PC-3 (cell line): ENCODE results near the gene B4GALNT1. TPM values are rescaled to one million over a fixed set of nuclear protein-coding genes. Genes with fewer than 3 reads are reported as not detected.
"Not testable (repeated sequence)": the region's sequence is repeated elsewhere in the genome, so short reads cannot be mapped to it uniquely, and the experiment has no call there.

ENCODE experiments used
- ATAC-seq: fragments of 200-7000 bp; cut with Tn5 transposase; 2 replicates; pipeline ENCODE4 v1.9.1; 2020; ENCODE audit warnings: mild to moderate bottlenecking, moderate library complexity
- BruUV-seq: library from RNA; stranded (reverse); fragments of 400-500 nt; replicated peaks from 2 replicates; lab custom pipeline; 2021; lab: Mats Ljungman, UMichigan
- CTCF ChIA-PET: fragments of 300-600 bp; sonication (Branson Sonifier 250); formaldehyde crosslinking; loops from one replicate; lab custom pipeline; 2022; ENCODE audit warnings: antibody characterized with exemption; lab: Charles Lee
- POLR2A ChIA-PET: fragments of 300-600 bp; sonication (Branson Sonifier 250); formaldehyde crosslinking; loops from one replicate; lab custom pipeline; 2022; ENCODE audit warnings: antibody characterized with exemption; ENCODE audit not compliant: unreplicated experiment; lab: Charles Lee
- DNase-seq: peaks from one replicate; pipeline ENCODE4 v3.0.0-alpha.2; 2015
- H2AFZ ChIP-seq: fragments of 300-600 bp; sonication (generic); 2 replicates; pipeline ENCODE4 v1.6.0; 2016; ENCODE audit warnings: antibody characterized with exemption, low read length
- H3F3A ChIP-seq: fragments of 300-600 bp; sonication (generic); one replicate; pipeline ENCODE4 v1.6.0; 2017; ENCODE audit warnings: antibody characterized with exemption, low read length, control low read depth, mild to moderate bottlenecking; ENCODE audit not compliant: unreplicated experiment
- H3K27ac ChIP-seq: fragments of 300-600 bp; sonication (generic); 2 replicates; pipeline ENCODE4 v1.5.1; 2016; ENCODE audit warnings: mild to moderate bottlenecking, low read length
- H3K27me3 ChIP-seq: fragments of 300-600 bp; sonication (generic); 2 replicates; pipeline ENCODE4 v1.6.1; 2016; ENCODE audit warnings: low read length, mixed read lengths
- H3K36me3 ChIP-seq: fragments of 300-600 bp; sonication (generic); 2 replicates; pipeline ENCODE4 v1.6.1; 2016; ENCODE audit warnings: low read depth, mixed run types, low read length, mixed read lengths
- H3K4me1 ChIP-seq: fragments of 300-600 bp; sonication (generic); 2 replicates; pipeline ENCODE4 v1.5.1; 2016; ENCODE audit warnings: low read length; ENCODE audit not compliant: insufficient read depth
- H3K4me2 ChIP-seq: fragments of 300-600 bp; sonication (generic); 2 replicates; pipeline ENCODE4 v1.6.0; 2016; ENCODE audit warnings: low read length
- H3K4me3 ChIP-seq: fragments of 300-600 bp; sonication (generic); 2 replicates; pipeline ENCODE4 v1.5.1; 2016; ENCODE audit warnings: mild to moderate bottlenecking, low read length, mixed read lengths
- H3K79me2 ChIP-seq: fragments of 300-600 bp; sonication (generic); 2 replicates; pipeline ENCODE4 v1.6.1; 2017; ENCODE audit warnings: low read length, mixed read lengths
- H3K9ac ChIP-seq: fragments of 300-600 bp; sonication (generic); 2 replicates; pipeline ENCODE4 v1.6.0; 2016; ENCODE audit warnings: mild to moderate bottlenecking, low read length
- H3K9me2 ChIP-seq: fragments of 300-600 bp; sonication (generic); replicated peaks from 2 replicates; pipeline ENCODE4 v1.6.1; 2016; ENCODE audit warnings: mixed run types, low read length, mixed read lengths
- H3K9me3 ChIP-seq: fragments of 300-600 bp; sonication (generic); 2 replicates; pipeline ENCODE4 v1.6.1; 2016; ENCODE audit warnings: low read length, mixed read lengths
- H4K20me1 ChIP-seq: fragments of 300-600 bp; sonication (generic); 2 replicates; pipeline ENCODE4 v1.6.1; 2016; ENCODE audit warnings: low read length, mixed read lengths
- EZH2 ChIP-seq: fragments of 300-600 bp; sonication (generic); IDR thresholded peaks from one replicate; pipeline ENCODE4 v1.6.1; 2017; ENCODE audit warnings: antibody characterized with exemption, mild to moderate bottlenecking, low read length; ENCODE audit not compliant: unreplicated experiment
- EZH2phosphoT487 ChIP-seq: fragments of 300-600 bp; sonication (generic); IDR thresholded peaks from 2 replicates; pipeline ENCODE4 v1.6.1; 2018; ENCODE audit warnings: mild to moderate bottlenecking, antibody characterized with exemption, low read length, borderline replicate concordance
- intact Hi-C: fragments of 100-400 bp; cut with micrococcal nuclease; formaldehyde crosslinking; loops from 2 replicates; pipeline ENCODE4 v1.9.0; 2023
- total RNA-seq: library from RNA; depleted of rRNA; stranded (reverse); fragments of >200 nt; gene quantifications from 2 replicates; pipeline ENCODE4 v1.2.3, GENCODE V29; 2014
- TF ChIP-seq, protein P1 (sequence below): fragments of 300-600 bp; sonication (generic); conservative IDR thresholded peaks from 2 replicates; pipeline ENCODE4 v1.5.1; 2017; ENCODE audit warnings: antibody characterized with exemption, low read depth, mild to moderate bottlenecking, low read length

Gene B4GALNT1
- total RNA-seq, 1 experiment from 2014 or later = 39.0 TPM

DNA sequence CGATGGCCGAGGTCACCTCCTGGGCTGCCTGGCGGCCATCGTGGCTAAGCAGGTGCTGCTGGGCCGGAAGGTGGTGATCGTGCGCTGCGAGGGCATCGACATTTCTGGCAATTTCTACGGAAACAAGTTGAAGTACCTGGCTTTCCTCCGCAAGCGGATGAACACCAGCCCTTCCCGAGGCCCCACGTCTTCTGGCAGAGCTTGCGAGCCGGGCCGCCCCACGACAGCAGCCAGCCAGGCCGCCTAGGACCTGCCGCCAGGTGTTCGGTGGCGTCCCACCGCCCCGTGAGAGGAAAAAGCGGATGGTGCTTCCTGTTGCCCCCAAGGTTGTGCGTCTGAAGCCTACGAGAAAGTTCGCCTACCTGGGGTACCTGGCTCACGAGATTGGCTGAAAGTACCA lies 41.7 kb upstream of the B4GALNT1 start:
- H3K4me1 ChIP-seq = no peaks in the 10 kb centered on the region
- intact Hi-C loops = no loop called here
- no peaks in the 10 kb centered on the region for H3K9me3 ChIP-seq
- H2AFZ ChIP-seq = no peak overlapping the region
- DNase-seq = no peak
- ATAC-seq = no peak
- H3K9me2 ChIP-seq = no peaks in the 10 kb centered on the region
- TF ChIP-seq, protein P1, sequence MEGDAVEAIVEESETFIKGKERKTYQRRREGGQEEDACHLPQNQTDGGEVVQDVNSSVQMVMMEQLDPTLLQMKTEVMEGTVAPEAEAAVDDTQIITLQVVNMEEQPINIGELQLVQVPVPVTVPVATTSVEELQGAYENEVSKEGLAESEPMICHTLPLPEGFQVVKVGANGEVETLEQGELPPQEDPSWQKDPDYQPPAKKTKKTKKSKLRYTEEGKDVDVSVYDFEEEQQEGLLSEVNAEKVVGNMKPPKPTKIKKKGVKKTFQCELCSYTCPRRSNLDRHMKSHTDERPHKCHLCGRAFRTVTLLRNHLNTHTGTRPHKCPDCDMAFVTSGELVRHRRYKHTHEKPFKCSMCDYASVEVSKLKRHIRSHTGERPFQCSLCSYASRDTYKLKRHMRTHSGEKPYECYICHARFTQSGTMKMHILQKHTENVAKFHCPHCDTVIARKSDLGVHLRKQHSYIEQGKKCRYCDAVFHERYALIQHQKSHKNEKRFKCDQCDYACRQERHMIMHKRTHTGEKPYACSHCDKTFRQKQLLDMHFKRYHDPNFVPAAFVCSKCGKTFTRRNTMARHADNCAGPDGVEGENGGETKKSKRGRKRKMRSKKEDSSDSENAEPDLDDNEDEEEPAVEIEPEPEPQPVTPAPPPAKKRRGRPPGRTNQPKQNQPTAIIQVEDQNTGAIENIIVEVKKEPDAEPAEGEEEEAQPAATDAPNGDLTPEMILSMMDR = no peak
- TF ChIP-seq EZH2 = no peak
- TF ChIP-seq EZH2phosphoT487 = no peak
- no peaks in the 10 kb centered on the region for H3F3A ChIP-seq
- H3K27me3 ChIP-seq = no peaks in the 10 kb centered on the region; the same call in 1 of the 2 replicates
- H4K20me1 ChIP-seq = no peaks in the 10 kb centered on the region
- ChIA-PET POLR2A (no interaction called here), CTCF (no interaction called here)
- no TSS peak for BruUV-seq
- no peak overlapping the region for H3K9ac ChIP-seq
- no peaks in the 10 kb centered on the region for H3K36me3 ChIP-seq
- no peak overlapping the region for H3K27ac ChIP-seq
- H3K79me2 ChIP-seq = no peaks in the 10 kb centered on the region
- no peak overlapping the region for H3K4me3 ChIP-seq
- H3K4me2 ChIP-seq = no peak overlapping the region

DNA sequence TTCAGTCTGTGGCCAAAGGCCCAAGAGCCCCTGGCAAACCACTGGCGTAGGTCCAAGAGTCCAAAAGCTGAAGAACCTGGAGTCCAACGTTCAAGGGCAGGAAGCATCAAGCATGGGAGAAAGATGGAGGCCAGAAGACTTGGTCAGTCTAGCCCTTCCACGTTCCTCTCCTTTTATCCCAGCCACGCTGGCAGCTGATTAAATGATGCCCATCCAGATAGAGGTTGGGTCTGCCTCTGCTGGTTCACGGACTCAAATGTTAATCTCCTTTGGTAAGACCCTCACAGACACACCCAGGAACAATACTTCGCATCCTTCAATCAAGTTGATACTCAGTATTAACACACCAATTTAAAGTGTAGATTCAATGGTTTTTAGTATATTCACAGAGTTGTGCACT lies 39.8 kb upstream of the B4GALNT1 start:
- no peak overlapping the region for H3K27ac ChIP-seq
- DNase-seq = no peak
- intact Hi-C loops = no loop called here

DNA sequence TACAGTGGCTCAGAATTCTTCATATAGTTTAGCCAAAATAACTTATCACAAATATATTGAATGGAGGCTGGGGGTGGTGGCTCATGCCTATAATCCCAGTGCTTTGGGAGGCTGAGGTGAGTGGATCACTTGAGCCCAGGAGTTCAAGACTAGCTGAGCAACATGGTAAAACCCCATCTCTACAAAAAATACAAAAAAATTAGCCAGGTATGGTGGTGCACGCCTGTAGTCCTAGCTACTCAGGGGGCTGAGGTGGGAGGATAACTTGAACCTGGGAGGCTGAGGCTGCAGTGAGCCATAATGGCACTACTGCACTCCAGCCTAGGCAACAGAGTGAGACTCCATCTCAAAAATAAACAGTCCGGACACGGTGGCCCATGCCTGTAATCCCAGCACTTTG lies 38.8 kb upstream of the B4GALNT1 start:
- BruUV-seq, CTCF ChIA-PET, H3K4me2 ChIP-seq, H3F3A ChIP-seq, POLR2A ChIA-PET, DNase-seq, H3K9me2 ChIP-seq, H3K36me3 ChIP-seq, H3K27ac ChIP-seq, H4K20me1 ChIP-seq, H3K9ac ChIP-seq, intact Hi-C loops, H3K27me3 ChIP-seq, H3K4me3 ChIP-seq, ATAC-seq, H2AFZ ChIP-seq, H3K4me1 ChIP-seq, H3K79me2 ChIP-seq, H3K9me3 ChIP-seq: not testable (repeated sequence)

More for the DNA sequence above, 39.8 kb upstream of the B4GALNT1 start:
- Histone ChIP-seq H3F3A (no peaks in the 10 kb centered on the region), H3K36me3 (no peaks in the 10 kb centered on the region), H3K79me2 (no peaks in the 10 kb centered on the region), H3K9ac (no peak overlapping the region), H3K9me3 (no peaks in the 10 kb centered on the region), H3K27me3 (no peaks in the 10 kb centered on the region; the same call in 1 of the 2 replicates), H3K9me2 (no peaks in the 10 kb centered on the region), H4K20me1 (no peaks in the 10 kb centered on the region), H2AFZ (no peak overlapping the region), H3K4me1 (no peaks in the 10 kb centered on the region), H3K4me2 (no peak overlapping the region), H3K4me3 (no peak overlapping the region)
- BruUV-seq = no TSS peak
- CTCF ChIA-PET = no interaction called here
- POLR2A ChIA-PET = no interaction called here
- no peak for TF ChIP-seq EZH2
- no peak for TF ChIP-seq EZH2phosphoT487
- TF ChIP-seq, protein P1 = no peak
- no peak for ATAC-seq

DNA sequence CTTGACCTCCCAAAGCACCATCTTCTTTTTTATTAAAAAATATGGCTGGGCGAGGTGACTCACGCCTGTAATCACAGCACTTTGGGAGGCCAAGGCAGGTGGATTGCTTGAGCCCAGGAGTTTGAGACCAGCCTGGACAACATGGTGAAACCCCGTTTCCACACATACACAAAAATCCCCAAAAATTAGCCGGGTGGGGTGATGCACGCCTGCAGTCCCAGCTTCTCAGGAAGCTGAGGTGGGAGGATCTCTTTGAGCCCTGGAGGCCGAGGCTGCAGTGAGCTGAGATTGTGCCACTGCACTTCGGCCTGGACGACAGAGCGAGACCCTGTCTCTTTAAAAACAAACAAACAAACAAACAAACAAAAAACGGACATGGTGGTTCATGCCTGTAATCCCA lies 36.7 kb upstream of the B4GALNT1 start:
- BruUV-seq, H3K4me3 ChIP-seq, POLR2A ChIA-PET: not testable (repeated sequence)

More for the DNA sequence above, 36.7 kb upstream of the B4GALNT1 start:
- H3K27me3 ChIP-seq, H3K4me2 ChIP-seq, H3F3A ChIP-seq, H2AFZ ChIP-seq, H3K4me1 ChIP-seq, intact Hi-C loops, ATAC-seq, H3K27ac ChIP-seq, H3K9ac ChIP-seq, CTCF ChIA-PET, H4K20me1 ChIP-seq, H3K9me3 ChIP-seq, H3K79me2 ChIP-seq, DNase-seq, H3K9me2 ChIP-seq, H3K36me3 ChIP-seq: not testable (repeated sequence)
